Mesenteric fat pad (tissue), 1 donor: ENCODE data around the gene KCNK10. TPM values are rescaled to one million over a fixed set of nuclear protein-coding genes. Genes with fewer than 3 reads are reported as not detected.

ENCODE experiments used
- total RNA-seq: library from RNA; stranded (reverse); fragmentation: NEBNext Ultra II Directional; extraction: Animal tissue kit (Norgen Biotek cat#: 25700); gene quantifications from one replicate; pipeline ENCODE4 v1.2.1, GENCODE V29; 2021
- donor health status: DM: yes; HTN: yes; CAD: no.

KCNK10 gene
- total RNA-seq, 1 donor from 2014 or later = not detected

Other genes starting within 250 kb of the KCNK10 start
- gene SPATA7, start 62.4 kb upstream of the KCNK10 start, total RNA-seq = 7.3 TPM
- 27.7 TPM for gene PTPN21, start 231.7 kb upstream of the KCNK10 start, total RNA-seq
- gene ZC3H14, start 239.8 kb upstream of the KCNK10 start, total RNA-seq = 50.8 TPM